Hepatocyte (in vitro differentiated cells): ENCODE results near the gene HSPA12A. TPM values are rescaled to one million over a fixed set of nuclear protein-coding genes. Genes with fewer than 3 reads are reported as not detected.

Experiments used
- DNase-seq: peaks from one replicate; pipeline ENCODE4 v3.0.0-alpha.2; 2016; ENCODE audit warnings: low spot score
- H2AFZ ChIP-seq: fragments of 200-600 bp; sonication (generic); 2 replicates; pipeline ENCODE4 v1.6.0; 2016; ENCODE audit warnings: antibody characterized with exemption, mild to moderate bottlenecking
- H3K27ac ChIP-seq: fragments of 200-600 bp; sonication (generic); 2 replicates; pipeline ENCODE4 v1.5.1; 2016; ENCODE audit warnings: mild to moderate bottlenecking
- H3K27me3 ChIP-seq: fragments of 200-600 bp; sonication (generic); 2 replicates; pipeline ENCODE4 v1.6.1; 2016
- H3K36me3 ChIP-seq: fragments of 200-600 bp; sonication (generic); replicated peaks from 2 replicates; pipeline ENCODE4 v1.5.1; 2016; ENCODE audit warnings: low read depth; ENCODE audit not compliant: insufficient read depth
- H3K4me1 ChIP-seq: fragments of 200-600 bp; sonication (generic); 2 replicates; pipeline ENCODE4 v1.5.1; 2016; ENCODE audit warnings: mild to moderate bottlenecking, moderate library complexity; ENCODE audit not compliant: insufficient read depth
- H3K4me2 ChIP-seq: fragments of 200-600 bp; sonication (generic); 2 replicates; pipeline ENCODE4 v1.6.0; 2016
- H3K4me3 ChIP-seq: fragments of 200-600 bp; sonication (generic); 2 replicates; pipeline ENCODE4 v1.5.1; 2016; ENCODE audit warnings: mild to moderate bottlenecking
- H3K79me2 ChIP-seq: fragments of 200-600 bp; sonication (generic); 2 replicates; pipeline ENCODE4 v1.6.0; 2017; ENCODE audit warnings: mild to moderate bottlenecking
- H3K9me2 ChIP-seq: fragments of 200-600 bp; sonication (generic); replicated peaks from 2 replicates; pipeline ENCODE4 v1.6.0; 2017; ENCODE audit warnings: mild to moderate bottlenecking; ENCODE audit not compliant: insufficient read depth
- H3K9me3 ChIP-seq: fragments of 200-600 bp; sonication (generic); 2 replicates; pipeline ENCODE4 v1.5.1; 2016; ENCODE audit warnings: low read depth, mild to moderate bottlenecking
- H4K20me1 ChIP-seq: fragments of 200-600 bp; sonication (generic); 2 replicates; pipeline ENCODE4 v1.6.0; 2016; ENCODE audit warnings: mild to moderate bottlenecking; ENCODE audit not compliant: insufficient read depth, poor library complexity, severe bottlenecking
- EZH2 ChIP-seq: fragments of 200-600 bp; sonication (generic); IDR thresholded peaks from 2 replicates; pipeline ENCODE4 v1.6.1; 2016; ENCODE audit warnings: antibody characterized with exemption, mild to moderate bottlenecking, borderline replicate concordance
- EZH2phosphoT487 ChIP-seq: fragments of 200-600 bp; sonication (generic); IDR thresholded peaks from one replicate; pipeline ENCODE4 v1.6.1; 2018; ENCODE audit warnings: antibody characterized with exemption, mild to moderate bottlenecking, low read depth, moderate library complexity; ENCODE audit not compliant: unreplicated experiment, severe bottlenecking
- WGBS: methylation state at CpG from one replicate; pipeline ENCODE4 v1.1.6; 2016; ENCODE audit warnings: low lambda C conversion rate; ENCODE audit errors: missing lambda C conversion rate; 5-methylcytosine and 5-hydroxymethylcytosine counted together
- polyA plus RNA-seq: library from polyadenylated mRNA; unstranded; fragments of >200 nt; fragmentation: Nextera tagmentation; extraction: Ambion mirVana; gene quantifications from 2 replicates; pipeline ENCODE4 v1.2.1, GENCODE V29; 2016
- total RNA-seq: library from RNA; depleted of rRNA; stranded (reverse); fragments of >200 nt; gene quantifications from 2 replicates; pipeline ENCODE4 v1.2.3, GENCODE V29; 2014
- TF ChIP-seq, protein P1 (sequence below): fragments of 200-600 bp; sonication (generic); IDR thresholded peaks from 2 replicates; pipeline ENCODE4 v1.5.1; 2016; ENCODE audit warnings: antibody characterized with exemption, mild to moderate bottlenecking; ENCODE audit not compliant: poor library complexity

Gene HSPA12A
- total and polyA plus RNA-seq, 2 experiments from 2014 or later: 8.7 to 9.9 TPM

DNA sequence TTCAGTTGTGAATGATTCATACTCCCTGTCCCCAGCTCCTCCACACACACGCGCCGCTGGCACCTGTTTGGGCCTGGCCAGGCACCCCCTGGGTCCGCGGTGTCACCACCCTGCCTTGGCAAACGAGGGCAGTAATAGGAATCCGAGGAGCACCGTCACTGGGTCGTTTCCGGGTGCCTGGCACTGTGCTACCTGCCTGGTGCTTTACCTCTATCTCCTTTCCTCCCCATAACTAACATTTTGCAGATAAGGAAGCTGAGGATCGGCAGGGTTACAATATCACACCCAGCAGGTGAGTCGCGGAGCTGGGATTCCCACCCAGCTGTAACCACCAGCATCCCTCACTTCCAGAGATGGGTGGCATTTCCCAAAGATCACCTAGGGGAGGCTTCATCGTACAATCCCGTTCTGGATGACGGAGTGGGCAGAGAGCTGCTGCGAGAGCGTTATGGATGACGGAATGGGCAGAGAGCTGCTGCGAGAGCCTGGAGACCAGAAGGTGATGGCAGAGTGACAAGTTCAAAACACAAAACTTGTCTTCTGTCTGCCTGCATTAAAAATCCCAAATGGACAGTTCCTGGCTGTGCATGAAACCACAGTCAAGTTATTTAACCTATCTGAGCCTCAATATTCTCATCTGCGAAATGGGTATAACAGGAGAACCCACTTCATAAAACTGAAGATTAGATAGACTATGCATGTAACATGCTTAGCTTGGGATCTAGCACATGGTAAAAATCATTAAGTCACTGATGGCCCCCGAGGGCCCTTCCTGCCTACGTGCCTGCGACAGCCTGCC lies 1.1 kb upstream of the HSPA12A start:
- peaks cover 12% of the 10 kb centered on the region for H3K4me1 ChIP-seq
- H3K9me2 ChIP-seq: no peaks in the 10 kb centered on the region
- H3K79me2 ChIP-seq: no peaks in the 10 kb centered on the region
- peak overlapping the region; percentile 100 for H3K4me2 ChIP-seq
- no peak for DNase-seq
- H3K27ac ChIP-seq: peak overlapping the region; percentile 92
- no peaks in the 10 kb centered on the region for H3K36me3 ChIP-seq
- WGBS: 58% methylated on average over 24 of the region's 24 CpGs
- no peaks in the 10 kb centered on the region for H3K9me3 ChIP-seq
- TF ChIP-seq EZH2phosphoT487: no peak
- TF ChIP-seq EZH2: no peak
- TF ChIP-seq, protein P1, sequence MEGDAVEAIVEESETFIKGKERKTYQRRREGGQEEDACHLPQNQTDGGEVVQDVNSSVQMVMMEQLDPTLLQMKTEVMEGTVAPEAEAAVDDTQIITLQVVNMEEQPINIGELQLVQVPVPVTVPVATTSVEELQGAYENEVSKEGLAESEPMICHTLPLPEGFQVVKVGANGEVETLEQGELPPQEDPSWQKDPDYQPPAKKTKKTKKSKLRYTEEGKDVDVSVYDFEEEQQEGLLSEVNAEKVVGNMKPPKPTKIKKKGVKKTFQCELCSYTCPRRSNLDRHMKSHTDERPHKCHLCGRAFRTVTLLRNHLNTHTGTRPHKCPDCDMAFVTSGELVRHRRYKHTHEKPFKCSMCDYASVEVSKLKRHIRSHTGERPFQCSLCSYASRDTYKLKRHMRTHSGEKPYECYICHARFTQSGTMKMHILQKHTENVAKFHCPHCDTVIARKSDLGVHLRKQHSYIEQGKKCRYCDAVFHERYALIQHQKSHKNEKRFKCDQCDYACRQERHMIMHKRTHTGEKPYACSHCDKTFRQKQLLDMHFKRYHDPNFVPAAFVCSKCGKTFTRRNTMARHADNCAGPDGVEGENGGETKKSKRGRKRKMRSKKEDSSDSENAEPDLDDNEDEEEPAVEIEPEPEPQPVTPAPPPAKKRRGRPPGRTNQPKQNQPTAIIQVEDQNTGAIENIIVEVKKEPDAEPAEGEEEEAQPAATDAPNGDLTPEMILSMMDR: no peak
- H4K20me1 ChIP-seq: no peaks in the 10 kb centered on the region
- H3K27me3 ChIP-seq: peaks cover 16% of the 10 kb centered on the region
- H2AFZ ChIP-seq: peak overlapping the region; percentile 98
- H3K4me3 ChIP-seq: peak overlapping the region; percentile 83

GRCh38 chr10:116741391-116742351 lies 695 bp downstream of the HSPA12A start:
- Histone ChIP-seq H3K27me3 (peaks cover 16% of the 10 kb centered on the region), H3K4me3 (peak overlapping the region; percentile 82), H2AFZ (peak overlapping the region; percentile 88), H3K4me1 (peaks cover 12% of the 10 kb centered on the region), H4K20me1 (no peaks in the 10 kb centered on the region), H3K4me2 (peak overlapping the region; percentile 100), H3K36me3 (no peaks in the 10 kb centered on the region), H3K9me2 (no peaks in the 10 kb centered on the region), H3K79me2 (no peaks in the 10 kb centered on the region), H3K27ac (no peak overlapping the region), H3K9me3 (no peaks in the 10 kb centered on the region)
- DNase-seq: peak; percentile 46
- 2% methylated on average over 46 of the region's 93 CpGs for WGBS
- peak; percentile 82 for TF ChIP-seq EZH2
- TF ChIP-seq EZH2phosphoT487: no peak
- TF ChIP-seq, protein P1: no peak

DNA sequence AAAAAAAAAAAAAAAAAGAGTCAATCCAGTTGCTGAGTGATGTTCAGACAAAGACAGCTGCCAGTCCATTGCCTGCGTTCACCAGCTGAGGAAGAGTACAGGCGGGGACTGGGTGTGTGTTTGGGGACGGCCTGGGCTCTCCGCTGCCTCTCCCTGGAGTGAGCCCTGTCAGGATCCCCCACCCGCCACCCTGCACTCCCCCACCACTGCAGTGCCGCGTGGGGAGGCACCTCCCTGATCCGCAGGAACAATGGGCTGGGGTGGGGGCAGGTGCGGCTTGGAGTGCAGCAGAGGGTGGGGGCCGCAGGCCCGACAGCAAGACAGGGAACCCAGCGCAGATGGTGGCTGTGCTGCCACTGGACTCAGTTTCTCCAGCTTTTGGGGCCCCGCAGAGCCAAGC lies 1.4 kb downstream of the HSPA12A start:
- H3K79me2 ChIP-seq: no peaks in the 10 kb centered on the region
- H3K9me3 ChIP-seq: no peaks in the 10 kb centered on the region
- no peaks in the 10 kb centered on the region for H3K36me3 ChIP-seq
- no peak overlapping the region for H2AFZ ChIP-seq
- no peak for DNase-seq
- no peaks in the 10 kb centered on the region for H3K9me2 ChIP-seq
- no peaks in the 10 kb centered on the region for H4K20me1 ChIP-seq
- H3K27ac ChIP-seq: no peak overlapping the region
- no peak for TF ChIP-seq EZH2
- peak; percentile 41 for TF ChIP-seq EZH2phosphoT487
- H3K27me3 ChIP-seq: peaks cover 19% of the 10 kb centered on the region
- WGBS: 37% methylated on average over 7 of the region's 13 CpGs
- peak overlapping the region; percentile 100 for H3K4me2 ChIP-seq
- peaks cover 12% of the 10 kb centered on the region for H3K4me1 ChIP-seq
- H3K4me3 ChIP-seq: peak overlapping the region; percentile 82
